GM21717 (cell line): Measurements from ENCODE around the gene CHST7.

Experiments
- ATAC-seq: cut with Tn5 transposase; IDR thresholded peaks from one replicate; pipeline ENCODE4 v1.9.1; 2021; ENCODE audit warnings: mild to moderate bottlenecking, moderate library complexity; ENCODE audit not compliant: unreplicated experiment

Gene CHST7

GRCh38 chrX:46602468-46603102 is 29.0 kb downstream of the CHST7 start:
- no peak for ATAC-seq

GRCh38 chrX:46607916-46608315 is 34.4 kb downstream of the CHST7 start:
- no peak for ATAC-seq

- ATAC-seq = no peak
These were observed 36.6 kb downstream of the CHST7 start for GRCh38 chrX:46610070-46610658.

- no peak for ATAC-seq
These were observed 38.2 kb downstream of the CHST7 start for GRCh38 chrX:46611658-46612362.

GRCh38 chrX:46617906-46618305 is 44.3 kb downstream of the CHST7 start:
- no peak for ATAC-seq

GRCh38 chrX:46618947-46619346 is 45.4 kb downstream of the CHST7 start:
- no peak for ATAC-seq

GRCh38 chrX:46620505-46620904 is 46.9 kb downstream of the CHST7 start:
- no peak for ATAC-seq

- ATAC-seq = no peak
These were observed 48.0 kb downstream of the CHST7 start for GRCh38 chrX:46621572-46621971.

- ATAC-seq = no peak
These were observed 50.7 kb downstream of the CHST7 start for GRCh38 chrX:46624090-46624786.

- ATAC-seq = no peak
These were observed 53.0 kb downstream of the CHST7 start for GRCh38 chrX:46626566-46626965.

GRCh38 chrX:46627062-46627461 is 53.5 kb downstream of the CHST7 start:
- no peak for ATAC-seq

- ATAC-seq = peak; percentile 7
These were observed 54.3 kb downstream of the CHST7 start for GRCh38 chrX:46627711-46628419.

- peak; percentile 87 for ATAC-seq
These were observed 55.2 kb downstream of the CHST7 start for GRCh38 chrX:46628460-46629371.

GRCh38 chrX:46630141-46630540 is 56.6 kb downstream of the CHST7 start:
- no peak for ATAC-seq

- ATAC-seq = peak; percentile 46
These were observed 61.0 kb downstream of the CHST7 start for GRCh38 chrX:46634577-46634976.

GRCh38 chrX:46635186-46635585 is 61.6 kb downstream of the CHST7 start:
- ATAC-seq = no peak

- ATAC-seq = no peak
These were observed 62.7 kb downstream of the CHST7 start for GRCh38 chrX:46636223-46636622.

- ATAC-seq = peak; percentile 65
These were observed 64.4 kb downstream of the CHST7 start for GRCh38 chrX:46637938-46638337.

GRCh38 chrX:46642145-46642544 is 68.6 kb downstream of the CHST7 start:
- no peak for ATAC-seq

GRCh38 chrX:46643636-46644035 is 70.1 kb downstream of the CHST7 start:
- no peak for ATAC-seq
